Measurements from ENCODE around the gene DNAJC9. TPM values are rescaled to one million over a fixed set of nuclear protein-coding genes. Genes with fewer than 3 reads are reported as not detected.
"Not testable (repeated sequence)": the region's sequence is repeated elsewhere in the genome, so short reads cannot be mapped to it uniquely, and the experiment has no call there.

Gene DNAJC9
- total RNA-seq, 4 donors from 2014 or later: 10.5 to 19.9 (median 17.4) TPM

- WGBS, 2 donors: 87 to 92% methylated on average over 2 of the region's 2 CpGs
- intact Hi-C loops (cut with DNase I; ENCODE audit: low total_unique reads): no loop called here
Observed at GRCh38 chr10:73264423-73264822, 17.4 kb upstream of the DNAJC9 start.

DNA sequence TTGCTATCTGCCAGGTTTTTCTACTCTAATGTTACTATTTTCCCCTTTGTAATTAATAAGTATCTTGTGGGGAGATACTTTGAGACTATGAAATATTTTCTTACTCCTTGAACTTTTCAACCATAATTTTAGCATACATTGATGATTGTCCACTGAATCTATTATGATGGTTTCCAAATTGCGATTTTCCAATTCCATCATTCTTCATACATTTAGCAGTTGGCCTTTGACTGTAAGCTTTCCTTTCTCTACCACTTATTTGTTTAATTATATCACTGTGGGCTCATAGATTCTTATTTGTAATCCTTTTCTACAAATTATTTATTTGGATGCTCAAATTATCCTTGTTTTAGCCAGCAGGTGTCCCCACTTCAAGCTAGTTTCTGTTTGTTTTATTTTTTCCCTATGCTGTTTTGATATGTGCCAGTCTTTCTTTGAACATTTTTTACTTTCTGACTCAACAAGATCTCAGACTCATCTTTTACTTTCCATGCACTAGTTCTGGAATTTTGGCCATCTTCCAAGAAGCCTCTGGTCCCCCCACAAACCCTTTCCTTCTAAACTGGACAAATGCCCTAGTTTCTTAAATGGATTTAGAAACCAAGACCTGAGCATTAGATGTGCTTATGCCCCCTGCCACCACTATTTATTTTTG, 16.8 kb upstream of the DNAJC9 start:
- no peak overlapping the region for H3K4me3 ChIP-seq (ENCODE audit: low read depth, poor library complexity, severe bottlenecking)
- no peak for TF ChIP-seq POLR2A (IDR thresholded peaks at IDR 0.05)
- TF ChIP-seq, protein P1, sequence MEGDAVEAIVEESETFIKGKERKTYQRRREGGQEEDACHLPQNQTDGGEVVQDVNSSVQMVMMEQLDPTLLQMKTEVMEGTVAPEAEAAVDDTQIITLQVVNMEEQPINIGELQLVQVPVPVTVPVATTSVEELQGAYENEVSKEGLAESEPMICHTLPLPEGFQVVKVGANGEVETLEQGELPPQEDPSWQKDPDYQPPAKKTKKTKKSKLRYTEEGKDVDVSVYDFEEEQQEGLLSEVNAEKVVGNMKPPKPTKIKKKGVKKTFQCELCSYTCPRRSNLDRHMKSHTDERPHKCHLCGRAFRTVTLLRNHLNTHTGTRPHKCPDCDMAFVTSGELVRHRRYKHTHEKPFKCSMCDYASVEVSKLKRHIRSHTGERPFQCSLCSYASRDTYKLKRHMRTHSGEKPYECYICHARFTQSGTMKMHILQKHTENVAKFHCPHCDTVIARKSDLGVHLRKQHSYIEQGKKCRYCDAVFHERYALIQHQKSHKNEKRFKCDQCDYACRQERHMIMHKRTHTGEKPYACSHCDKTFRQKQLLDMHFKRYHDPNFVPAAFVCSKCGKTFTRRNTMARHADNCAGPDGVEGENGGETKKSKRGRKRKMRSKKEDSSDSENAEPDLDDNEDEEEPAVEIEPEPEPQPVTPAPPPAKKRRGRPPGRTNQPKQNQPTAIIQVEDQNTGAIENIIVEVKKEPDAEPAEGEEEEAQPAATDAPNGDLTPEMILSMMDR (IDR thresholded peaks at IDR 0.05): no peak
- WGBS, 2 donors: 53 to 65% methylated on average over 1 of the region's 1 CpG
- DNase-seq (ENCODE audit: low spot score in 2 of 2): no peak
- intact Hi-C loops (cut with DNase I; ENCODE audit: low total_unique reads): no loop called here

More at GRCh38 chr10:73264423-73264822, 17.4 kb upstream of the DNAJC9 start:
- no peak for DNase-seq (ENCODE audit: low spot score in 2 of 2)
- no peak overlapping the region for H3K4me3 ChIP-seq (ENCODE audit: low read depth, poor library complexity, severe bottlenecking)
- TF ChIP-seq, protein P1 (IDR thresholded peaks at IDR 0.05): no peak
- TF ChIP-seq POLR2A (IDR thresholded peaks at IDR 0.05): no peak

DNA sequence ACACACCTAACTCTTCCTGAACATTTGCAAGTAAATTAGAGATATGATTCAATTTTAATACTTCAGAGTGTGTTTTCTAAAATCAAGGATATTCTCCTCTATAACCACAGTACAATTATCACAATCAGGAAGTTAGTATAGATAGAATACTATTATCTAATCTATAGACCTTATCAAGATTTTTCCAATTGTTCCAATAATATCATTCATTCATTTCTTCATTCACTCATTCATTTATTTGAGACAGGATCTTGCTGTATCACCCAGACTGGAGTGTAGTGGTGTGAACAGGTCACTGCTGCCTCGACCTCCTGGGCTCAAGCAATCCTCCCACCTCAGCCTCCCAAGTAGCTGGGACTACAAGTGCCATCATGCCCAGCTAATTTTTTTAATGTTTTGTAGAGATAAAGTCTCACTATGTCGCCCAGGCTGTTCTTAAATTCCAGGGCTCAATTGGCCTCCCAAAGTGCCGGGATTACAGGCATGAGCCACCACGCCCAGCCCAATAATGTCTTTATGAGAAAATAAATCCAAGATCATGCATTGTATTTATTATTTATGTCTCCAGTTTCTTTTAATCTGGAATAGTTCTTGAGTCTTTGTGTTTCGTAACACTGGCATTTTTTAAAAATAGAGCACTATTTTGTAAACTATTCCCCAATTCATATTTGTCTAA, 16.0 kb upstream of the DNAJC9 start:
- DNase-seq (ENCODE audit: low spot score in 2 of 2): no peak
- 65 to 70% methylated on average over 5 of the region's 5 CpGs for WGBS, 2 donors
- no peak for TF ChIP-seq POLR2A (IDR thresholded peaks at IDR 0.05)
- TF ChIP-seq, protein P1 (IDR thresholded peaks at IDR 0.05): no peak
- H3K4me3 ChIP-seq (ENCODE audit: low read depth, poor library complexity, severe bottlenecking): no peak overlapping the region
- intact Hi-C loops (cut with DNase I; ENCODE audit: low total_unique reads): no loop called here

GRCh38 chr10:73262105-73262730, 15.2 kb upstream of the DNAJC9 start:
- intact Hi-C loops (cut with DNase I; ENCODE audit: low total_unique reads): no loop called here
- TF ChIP-seq POLR2A (IDR thresholded peaks at IDR 0.05): no peak
- TF ChIP-seq, protein P1 (IDR thresholded peaks at IDR 0.05): no peak
- no peak for DNase-seq (ENCODE audit: low spot score in 2 of 2)
- H3K4me3 ChIP-seq (ENCODE audit: low read depth, poor library complexity, severe bottlenecking): no peak overlapping the region
- 70 to 71% methylated on average over 4 of the region's 4 CpGs for WGBS, 2 donors

DNA sequence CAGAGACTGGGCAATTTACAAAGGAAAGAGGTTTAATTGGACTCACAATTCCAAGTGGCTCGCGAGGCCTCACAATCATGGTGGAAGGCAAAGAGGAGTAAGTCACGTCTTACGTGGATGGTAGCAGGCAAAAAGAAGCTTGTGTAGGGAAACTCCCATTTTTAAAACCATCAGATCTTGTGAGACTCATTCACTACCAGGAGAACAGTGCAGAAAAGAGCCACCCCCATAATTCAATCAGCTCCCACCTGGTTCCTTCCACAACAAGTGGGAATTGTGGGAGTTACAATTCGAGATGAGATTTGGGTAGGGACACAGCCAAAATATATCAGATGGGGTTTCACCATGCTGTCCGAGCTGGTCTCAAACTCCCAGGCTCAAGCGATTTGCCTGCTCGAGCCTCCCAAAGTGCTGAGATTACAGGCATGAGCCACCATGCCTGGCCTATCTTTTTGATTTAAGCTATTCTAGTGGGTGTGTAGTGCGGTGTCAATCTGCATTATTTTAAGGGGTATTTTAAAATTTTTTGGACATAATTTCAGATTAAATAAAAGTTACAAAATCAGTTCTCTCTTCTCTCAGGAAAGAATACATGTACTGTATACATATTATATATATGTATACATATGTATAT, 14.4 kb upstream of the DNAJC9 start:
- no peak for DNase-seq (ENCODE audit: low spot score in 2 of 2)
- 90 to 92% methylated on average over 9 of the region's 9 CpGs for WGBS, 2 donors
- no peak overlapping the region for H3K4me3 ChIP-seq (ENCODE audit: low read depth, poor library complexity, severe bottlenecking)
- TF ChIP-seq, protein P1 (IDR thresholded peaks at IDR 0.05): no peak
- no peak for TF ChIP-seq POLR2A (IDR thresholded peaks at IDR 0.05)
- intact Hi-C loops (cut with DNase I; ENCODE audit: low total_unique reads): no loop called here

- intact Hi-C loops (cut with DNase I; ENCODE audit: low total_unique reads); H3K4me3 ChIP-seq (ENCODE audit: low read depth, poor library complexity, severe bottlenecking); DNase-seq (ENCODE audit: low spot score in 2 of 2): not testable (repeated sequence)
- 93 to 94% methylated on average over 10 of the region's 10 CpGs for WGBS, 2 donors
Observed at GRCh38 chr10:73258612-73259011, 11.6 kb upstream of the DNAJC9 start.

Data from lower leg skin (tissue), 4 donors.